HepG2 (cell line): Measurements from ENCODE around the gene ABCB6. TPM values are rescaled to one million over a fixed set of nuclear protein-coding genes. Genes with fewer than 3 reads are reported as not detected.

Source experiments
- ATAC-seq: fragments of 200-7000 bp; cut with Tn5 transposase; 3 replicates; pipeline ENCODE4 v1.9.1; 2020; ENCODE audit warnings: mild to moderate bottlenecking, moderate library complexity
- BruUV-seq: library from RNA; stranded (reverse); fragments of 400-500 nt; replicated peaks from 2 replicates; lab custom pipeline; 2021; lab: Mats Ljungman, UMichigan
- CTCF ChIA-PET: fragments of 300-600 bp; formaldehyde crosslinking; extraction: SDS; loops from one replicate; lab custom pipeline; 2021; ENCODE audit warnings: low total read pairs, inconsistent platforms, low intra/inter-chr PET ratio; lab: Yijun Ruan, JAX
- POLR2A ChIA-PET: fragments of 350-600 bp; sonication (Branson Sonifier 250); formaldehyde crosslinking; loops from one replicate; lab custom pipeline; 2020; ENCODE audit warnings: antibody characterized with exemption, inconsistent platforms; lab: Yijun Ruan, JAX
- DNase-seq: peaks from one replicate; pipeline ENCODE4 v3.0.0-alpha.2; 2015; ENCODE audit warnings: low spot score
- FAIRE-seq: peaks from 3 replicates; lab custom pipeline; 2011; peaks lifted over from hg19 to GRCh38; lab: Jason Lieb, UNC
- H2AFZ ChIP-seq: one replicate; pipeline ENCODE4 v1.6.1; 2011; ENCODE audit warnings: low read length, inconsistent platforms
- H3K27ac ChIP-seq: fragments of 300-600 bp; 3 replicates; pipeline ENCODE4 v1.8.0; 2011; ENCODE audit warnings: mixed run types, mild to moderate bottlenecking, mixed read lengths, low read length, inconsistent platforms; ENCODE audit not compliant: insufficient read depth; ENCODE audit errors: extremely low read length
- H3K27me3 ChIP-seq, 2 experiments: fragments of 200-600 bp in 1 of 2; 2 replicates in 1 of 2; 3 replicates in 1 of 2; pipeline versions ENCODE4 v1.6.0 to v1.8.0; 2011; ENCODE audit warnings: low read length in 2 of 2, mild to moderate bottlenecking in 2 of 2, moderate library complexity in 2 of 2, inconsistent platforms in 1 of 2; ENCODE audit not compliant: insufficient read depth in 2 of 2, control insufficient read depth in 1 of 2
- H3K36me3 ChIP-seq, 2 experiments: fragments of 200-600 bp in 1 of 2; replicated peaks in 1 of 2; 2 replicates in 1 of 2; 3 replicates in 1 of 2; pipeline versions ENCODE4 v1.5.1 to v1.8.0; 2011; ENCODE audit warnings: low read length in 2 of 2, inconsistent platforms in 1 of 2; ENCODE audit not compliant: insufficient read depth in 2 of 2, control insufficient read depth in 1 of 2
- H3K4me1 ChIP-seq: 2 replicates; pipeline ENCODE4 v1.5.1; 2012; ENCODE audit warnings: low read length, inconsistent platforms; ENCODE audit not compliant: insufficient read depth
- H3K4me2 ChIP-seq: 2 replicates; pipeline ENCODE4 v1.6.0; 2011; ENCODE audit warnings: low read depth, low read length, inconsistent platforms
- H3K4me3 ChIP-seq, 3 experiments: fragments of 200-600 bp in 1 of 3; sonication (generic), shearing (Covaris generic) in 1 of 3; replicated peaks in 1 of 3; 2 replicates each; pipeline ENCODE4 v1.5.1; 2011 to 2016; ENCODE audit warnings: low read length in 3 of 3, inconsistent platforms in 2 of 3, low read depth in 2 of 3, mild to moderate bottlenecking in 2 of 3, control low read depth in 1 of 3, mixed read lengths in 1 of 3; ENCODE audit not compliant: insufficient read depth in 1 of 3
- H3K79me2 ChIP-seq: one replicate; pipeline ENCODE4 v1.6.1; 2011; ENCODE audit warnings: low read length, inconsistent platforms; ENCODE audit not compliant: insufficient read depth
- H3K9ac ChIP-seq: 2 replicates; pipeline ENCODE4 v1.6.0; 2011; ENCODE audit warnings: mild to moderate bottlenecking, low read depth, low read length, inconsistent platforms; ENCODE audit not compliant: insufficient read depth
- H3K9me3 ChIP-seq: 2 replicates; pipeline ENCODE4 v1.5.1; 2012; ENCODE audit warnings: mild to moderate bottlenecking, low read length
- H4K20me1 ChIP-seq: 2 replicates; pipeline ENCODE4 v1.6.0; 2011; ENCODE audit warnings: inconsistent platforms, mild to moderate bottlenecking, low read length, moderate library complexity; ENCODE audit not compliant: insufficient read depth
- AHDC1 ChIP-seq: sonication (generic); formaldehyde crosslinking; IDR thresholded peaks from 2 replicates; pipeline ENCODE4 v1.5.1; 2020; ENCODE audit warnings: mild to moderate bottlenecking, missing genetic modification reagents, borderline replicate concordance
- CREBL2 ChIP-seq: sonication (generic); formaldehyde crosslinking; IDR thresholded peaks from 2 replicates; pipeline ENCODE4 v1.8.1; 2023; ENCODE audit warnings: missing genetic modification reagents, mild to moderate bottlenecking, borderline replicate concordance
- DNMT3B ChIP-seq: conservative IDR thresholded peaks from 2 replicates; pipeline ENCODE4 v1.6.1; 2016; ENCODE audit warnings: missing biosample characterization, control low read depth
- GATAD2A ChIP-seq: IDR thresholded peaks from 2 replicates; pipeline ENCODE4 v1.6.1; 2016
- MEIS2 ChIP-seq: sonication (generic); formaldehyde crosslinking; IDR thresholded peaks from 2 replicates; pipeline ENCODE4 v1.9.0; 2021; ENCODE audit warnings: mild to moderate bottlenecking, missing genetic modification reagents
- POLR2A ChIP-seq, 2 experiments: IDR thresholded peaks; 2 replicates each; pipeline ENCODE4 v1.6.1; 2011; ENCODE audit warnings: low read depth in 2 of 2, low read length in 2 of 2, mild to moderate bottlenecking in 1 of 2, moderate library complexity in 1 of 2; ENCODE audit not compliant: insufficient read depth in 1 of 2
- PRDM10 ChIP-seq: sonication (generic); formaldehyde crosslinking; IDR thresholded peaks from 2 replicates; pipeline ENCODE4 v1.4.0; 2020; ENCODE audit warnings: low read depth, missing genetic modification reagents
- RAD21 ChIP-seq: fragments of 450-650 bp; formaldehyde crosslinking; IDR thresholded peaks from 2 replicates; pipeline ENCODE4 v1.5.0; 2020; ENCODE audit warnings: mild to moderate bottlenecking
- RBM39 ChIP-seq: fragments of 200-400 bp; formaldehyde crosslinking; IDR thresholded peaks from one replicate; pipeline ENCODE4 v1.6.1; 2018; ENCODE audit warnings: antibody characterized with exemption, mild to moderate bottlenecking, low read depth, low read length; ENCODE audit not compliant: poor library complexity, severe bottlenecking
- ZBTB20 ChIP-seq: sonication (generic); formaldehyde crosslinking; IDR thresholded peaks from 2 replicates; pipeline ENCODE4 v1.8.1; 2023; ENCODE audit warnings: missing genetic modification reagents, low read depth, mild to moderate bottlenecking, borderline replicate concordance
- ZIK1 ChIP-seq: sonication (generic); formaldehyde crosslinking; IDR thresholded peaks from 2 replicates; pipeline ENCODE4 v1.5.0; 2020; ENCODE audit warnings: mild to moderate bottlenecking, low read depth, missing genetic modification reagents, borderline replicate concordance
- ZNF367 ChIP-seq: sonication (generic); formaldehyde crosslinking; IDR thresholded peaks from 2 replicates; pipeline ENCODE4 v1.4.0; 2020; ENCODE audit warnings: missing genetic modification reagents, borderline replicate concordance
- ZNF549 ChIP-seq: sonication (generic); formaldehyde crosslinking; IDR thresholded peaks from 2 replicates; pipeline ENCODE4 v1.5.0; 2020; ENCODE audit warnings: missing genetic modification reagents
- ZNF775 ChIP-seq: sonication (generic); formaldehyde crosslinking; IDR thresholded peaks from 2 replicates; pipeline ENCODE4 v1.4.0; 2020; ENCODE audit warnings: missing genetic modification reagents, mild to moderate bottlenecking, moderate library complexity, borderline replicate concordance
- ZNF792 ChIP-seq: IDR thresholded peaks from 2 replicates; pipeline ENCODE4 v1.6.1; 2016
- WGBS: methylation state at CpG from one replicate; pipeline ENCODE4 v1.1.6; 2017; ENCODE audit warnings: low lambda C conversion rate; 5-methylcytosine and 5-hydroxymethylcytosine counted together
- in situ Hi-C: cut with HindIII; loops from 2 replicates; pipeline ENCODE4 v1.10.0; 2017; ENCODE audit warnings: low pct_unique_long_range_greater_than_20kb; ENCODE audit not compliant: extremely low pct_ligation_motif_present
- intact Hi-C: fragments of 100-400 bp; cut with micrococcal nuclease; formaldehyde crosslinking; loops from one replicate; pipeline ENCODE4 v1.10.0; 2022; ENCODE audit not compliant: unreplicated experiment
- polyA plus RNA-seq, 8 experiments: library from polyadenylated mRNA; depleted of rRNA in 3 of 8; stranded (reverse) in 7 of 8; unstranded in 1 of 8; fragments of >200 nt; fragmentation: Illumina TruSeq in 4 of 8; extraction: Trizol in 4 of 8; gene quantifications; 2 replicates each; pipeline versions ENCODE4 v1.2.1 to v1.2.3, GENCODE V29; 2011 to 2016; ENCODE audit warnings: low read depth in 4 of 8, missing spikeins in 1 of 8, mixed read lengths in 1 of 8; ENCODE audit not compliant: insufficient read depth in 1 of 8
- total RNA-seq, 5 experiments: library from RNA; depleted of rRNA; stranded (reverse); fragments of >200 nt; fragmentation: Illumina TruSeq; extraction: Trizol; gene quantifications; 2 replicates each; pipeline ENCODE4 v1.2.3, GENCODE V29; 2016; ENCODE audit warnings: low read depth in 1 of 5
- TF ChIP-seq, protein P1 (sequence below): sonication (generic); formaldehyde crosslinking; IDR thresholded peaks from 2 replicates; pipeline ENCODE4 v1.4.0; 2020; ENCODE audit warnings: mild to moderate bottlenecking, missing genetic modification reagents

Gene ABCB6
- total and polyA plus RNA-seq, 2 of the 13 experiments (the other 11 are each of a cell fraction or from before 2014, with no cell fraction given), result 91.1 to 137 TPM

DNA sequence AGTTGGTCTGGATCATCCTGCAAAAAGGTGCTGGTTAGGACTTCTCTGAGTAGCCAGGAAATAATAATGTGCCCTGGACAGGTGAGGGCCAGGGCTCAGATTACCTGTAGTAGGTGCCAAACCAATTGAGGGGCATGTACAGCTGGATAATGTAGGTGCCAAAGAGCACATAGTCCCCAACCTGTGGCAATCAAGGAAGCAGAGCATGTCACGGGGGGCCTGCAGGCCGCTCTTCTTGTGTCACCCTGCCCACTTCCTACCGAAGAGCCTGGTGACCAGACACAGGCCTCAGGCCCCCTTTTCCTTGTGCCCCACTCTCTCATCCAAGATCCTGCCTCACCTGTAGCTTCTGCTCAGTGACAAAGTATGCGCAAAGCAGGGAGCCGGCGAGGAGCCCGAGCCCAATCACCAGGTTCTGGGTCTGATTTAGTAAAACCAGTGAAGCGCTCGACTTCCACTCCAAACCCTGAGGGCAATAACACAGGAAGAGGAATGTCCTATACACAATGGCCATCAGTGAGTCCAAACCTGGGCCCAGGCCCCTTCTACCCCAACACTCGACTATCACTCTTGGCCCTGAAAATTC is 5.2 kb downstream of the ABCB6 start:
- ChIA-PET CTCF (no interaction called here), POLR2A (interaction anchor here (1.1 to 3.4 kb wide), 2 partner anchors 37 kb away, joined by 4 to 20 read pairs; partner anchors contain the start of gene CNPPD1)
- 92% methylated on average over 9 of the region's 10 CpGs for WGBS
- Histone ChIP-seq H3K79me2 (peaks cover 11% of the 10 kb centered on the region), H3K9ac (no peak overlapping the region), H4K20me1 (no peaks in the 10 kb centered on the region), H2AFZ (no peak overlapping the region), H3K36me3 (peaks cover 38 to 66% of the 10 kb centered on the region in 2 experiments), H3K27me3 (no peaks in the 10 kb centered on the region), H3K4me2 (no peak overlapping the region), H3K9me3 (no peaks in the 10 kb centered on the region), H3K4me3 (no peak overlapping the region), H3K27ac (no peak overlapping the region), H3K4me1 (peaks cover 66% of the 10 kb centered on the region)
- intact Hi-C loops, result no loop called here
- in situ Hi-C loops, result no loop called here
- DNase-seq (no peak), FAIRE-seq (no peak), ATAC-seq (no peak)
- no TSS peak for BruUV-seq
- TF ChIP-seq DNMT3B (CRISPR knock-in tag) (no peak), CREBL2 (CRISPR knock-in tag) (no peak), AHDC1 (CRISPR knock-in tag) (no peak), ZBTB20 (CRISPR knock-in tag) (no peak), ZNF775 (CRISPR knock-in tag) (no peak), RBM39 (no peak), MEIS2 (CRISPR knock-in tag) (no peak), GATAD2A (CRISPR knock-in tag) (no peak), PRDM10 (no peak), ZNF792 (CRISPR knock-in tag) (no peak), POLR2A (IDR thresholded peaks at IDR 0.05; ENCODE audit: insufficient read depth in 1 of 2, low read depth in 2 of 2, low read length in 2 of 2) (no peak), ZNF367 (CRISPR knock-in tag) (no peak), ZIK1 (CRISPR knock-in tag) (no peak), RAD21 (CRISPR knock-in tag) (no peak), ZNF549 (CRISPR knock-in tag) (no peak)
- TF ChIP-seq, protein P1, sequence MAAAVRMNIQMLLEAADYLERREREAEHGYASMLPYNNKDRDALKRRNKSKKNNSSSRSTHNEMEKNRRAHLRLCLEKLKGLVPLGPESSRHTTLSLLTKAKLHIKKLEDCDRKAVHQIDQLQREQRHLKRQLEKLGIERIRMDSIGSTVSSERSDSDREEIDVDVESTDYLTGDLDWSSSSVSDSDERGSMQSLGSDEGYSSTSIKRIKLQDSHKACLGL (CRISPR knock-in tag), result no peak
